ENCODE results near the gene PKM.
"Not testable (repeated sequence)": the region's sequence is repeated elsewhere in the genome, so short reads cannot be mapped to it uniquely, and the experiment has no call there.

The PKM gene

GRCh38 chr15:72231066-72231832 is at the start of gene PKM:
PKM (minus strand) TSS chr15:72231190; CDS start chr15:72219097, 12,093 bp downstream.
- DNase-seq: peak; percentile 97

GRCh38 chr15:72280751-72281150 is 49.8 kb upstream of the PKM start:
- DNase-seq: no peak

GRCh38 chr15:72278737-72279136 is 47.7 kb upstream of the PKM start:
- no peak for DNase-seq

- no peak for DNase-seq
These were observed 45.3 kb upstream of the PKM start for GRCh38 chr15:72276326-72276700.

GRCh38 chr15:72275635-72276325 is 44.8 kb upstream of the PKM start:
- not testable (repeated sequence) for DNase-seq

- DNase-seq: no peak
These were observed 42.0 kb upstream of the PKM start for GRCh38 chr15:72272997-72273352.

GRCh38 chr15:72272213-72272996 is 41.4 kb upstream of the PKM start, which contains the start of gene PARP6:
PARP6 (minus strand) TSS chr15:72272554; CDS start chr15:72267477, 5,077 bp downstream.
- peak; percentile 95 for DNase-seq

- no peak for DNase-seq
These were observed 40.9 kb upstream of the PKM start for GRCh38 chr15:72271895-72272212.

- DNase-seq: no peak
These were observed 40.2 kb upstream of the PKM start for GRCh38 chr15:72271221-72271620.

GRCh38 chr15:72269739-72270138 is 38.7 kb upstream of the PKM start:
- DNase-seq: no peak

- no peak for DNase-seq
These were observed 34.0 kb upstream of the PKM start for GRCh38 chr15:72265031-72265430.

- DNase-seq: no peak
These were observed 21.8 kb upstream of the PKM start for GRCh38 chr15:72252663-72253299.

GRCh38 chr15:72249142-72249810 is 18.3 kb upstream of the PKM start:
- DNase-seq: no peak

- no peak for DNase-seq
These were observed 17.5 kb upstream of the PKM start for GRCh38 chr15:72248514-72248913.

GRCh38 chr15:72242775-72243370 is 11.9 kb upstream of the PKM start:
- no peak for DNase-seq

GRCh38 chr15:72239652-72240051 is 8.7 kb upstream of the PKM start:
- no peak for DNase-seq

- DNase-seq: no peak
These were observed 7.6 kb upstream of the PKM start for GRCh38 chr15:72238586-72238985.

GRCh38 chr15:72237853-72238224 is 6.8 kb upstream of the PKM start:
- no peak for DNase-seq

- peak; percentile 68 for DNase-seq
These were observed 6.3 kb upstream of the PKM start for GRCh38 chr15:72237029-72237852.

GRCh38 chr15:72236381-72237003 is 5.5 kb upstream of the PKM start:
- DNase-seq: no peak

- DNase-seq: no peak
These were observed 4.3 kb upstream of the PKM start for GRCh38 chr15:72235298-72235697.
